ENCODE results near the gene ZC3H4.
A peak's percentile ranks its signal among the peaks of the same experiment; 100 is the strongest.

The ZC3H4 gene

DNA sequence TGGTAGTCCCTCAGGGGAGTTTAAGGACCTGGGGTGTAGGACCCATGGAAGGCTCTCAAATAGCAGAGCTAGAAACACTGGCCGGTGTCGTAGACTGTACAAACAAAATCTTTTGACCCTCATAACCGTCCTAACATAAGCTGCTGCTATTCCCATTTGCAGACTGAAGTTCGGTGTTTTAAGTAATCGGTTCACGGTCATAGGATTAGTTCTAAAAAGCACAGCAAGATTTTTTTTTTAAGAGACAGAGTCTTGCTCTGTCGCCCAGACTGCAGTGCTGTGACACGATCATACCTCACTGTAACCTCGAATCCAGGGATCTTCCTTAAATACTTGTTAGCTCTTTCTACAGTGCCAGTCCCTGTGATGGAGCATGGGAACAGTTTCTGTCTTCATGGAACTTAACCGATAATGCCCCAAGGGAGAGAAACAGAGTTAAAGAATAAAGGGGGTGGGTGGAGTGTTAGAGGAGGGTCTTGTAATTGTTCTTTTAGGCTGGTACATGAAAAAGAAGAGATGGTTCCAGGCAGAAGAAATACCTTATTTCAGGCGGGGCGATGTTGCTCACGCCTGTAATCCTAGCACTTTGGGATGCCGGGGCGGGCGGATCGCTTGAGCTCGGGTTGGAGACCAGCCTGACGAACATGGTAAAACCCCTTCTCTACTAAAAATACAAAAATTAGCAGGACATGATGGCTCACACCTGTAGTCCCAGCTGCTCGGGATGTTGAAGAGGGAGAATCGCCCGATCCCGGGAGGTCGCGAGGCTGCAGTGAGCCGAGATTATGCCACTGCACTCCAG lies 475 bp upstream of the ZC3H4 start:
- H3K27ac ChIP-seq (ENCODE audit: low read depth, low read length), result peak overlapping the region; percentile 95

GRCh38 chr19:47112166-47112996 lies 1.2 kb downstream of the ZC3H4 start:
- H3K27me3 ChIP-seq (ENCODE audit: control insufficient read depth, insufficient read depth, low read length), result no peaks in the 10 kb centered on the region
- H3K36me3 ChIP-seq (ENCODE audit: control insufficient read depth, insufficient read depth, low read length), result peaks cover 14% of the 10 kb centered on the region
- H3K4me1 ChIP-seq (ENCODE audit: control insufficient read depth, insufficient read depth, low read length), result peaks cover 36% of the 10 kb centered on the region
- H3K4me3 ChIP-seq (ENCODE audit: low read depth, low read length), result peak overlapping the region; percentile 87
- peak overlapping the region; percentile 93 for H3K9ac ChIP-seq (ENCODE audit: low read length)
- no peaks in the 10 kb centered on the region for H3K9me3 ChIP-seq (ENCODE audit: control insufficient read depth, insufficient read depth, low read depth, low read length)
- H3K27ac ChIP-seq (ENCODE audit: low read depth, low read length), result peak overlapping the region; percentile 100

More for the DNA sequence above, 475 bp upstream of the ZC3H4 start:
- no peaks in the 10 kb centered on the region for H3K9me3 ChIP-seq (ENCODE audit: control insufficient read depth, insufficient read depth, low read depth, low read length)
- H3K27me3 ChIP-seq (ENCODE audit: control insufficient read depth, insufficient read depth, low read length), result no peaks in the 10 kb centered on the region
- H3K4me1 ChIP-seq (ENCODE audit: control insufficient read depth, insufficient read depth, low read length), result peaks cover 19% of the 10 kb centered on the region
- H3K9ac ChIP-seq (ENCODE audit: low read length), result peak overlapping the region; percentile 93
- peak overlapping the region; percentile 87 for H3K4me3 ChIP-seq (ENCODE audit: low read depth, low read length)
- peaks cover 14% of the 10 kb centered on the region for H3K36me3 ChIP-seq (ENCODE audit: control insufficient read depth, insufficient read depth, low read length)

DNA sequence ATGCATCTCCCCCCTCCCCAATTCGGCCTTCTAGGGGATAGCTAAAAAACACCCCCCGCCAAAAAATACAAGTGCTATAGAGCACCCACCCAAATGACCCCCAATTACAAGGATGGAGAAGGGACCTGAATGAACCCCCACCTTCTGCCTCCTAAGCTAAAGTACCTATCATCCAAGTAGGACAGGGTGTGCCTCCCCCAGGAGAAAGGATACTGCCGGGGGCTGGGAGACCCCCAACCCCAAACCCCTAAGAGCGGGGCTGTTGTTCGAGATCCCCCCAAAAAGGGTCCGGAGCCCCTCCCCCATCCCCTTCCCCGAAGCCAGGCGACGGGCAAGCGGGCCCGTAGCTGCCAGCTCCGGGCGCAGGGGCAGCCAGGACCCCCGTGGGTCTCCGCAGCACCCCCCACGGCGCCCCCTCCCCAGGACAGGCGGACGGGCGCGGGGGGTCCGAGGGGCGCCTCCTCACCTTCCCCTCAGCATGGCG lies 1.9 kb downstream of the ZC3H4 start:
- peaks cover 43% of the 10 kb centered on the region for H3K4me1 ChIP-seq (ENCODE audit: control insufficient read depth, insufficient read depth, low read length)
- H3K9ac ChIP-seq (ENCODE audit: low read length), result peak overlapping the region; percentile 93
- H3K4me3 ChIP-seq (ENCODE audit: low read depth, low read length), result peak overlapping the region; percentile 87
- H3K9me3 ChIP-seq (ENCODE audit: control insufficient read depth, insufficient read depth, low read depth, low read length), result no peaks in the 10 kb centered on the region
- no peaks in the 10 kb centered on the region for H3K27me3 ChIP-seq (ENCODE audit: control insufficient read depth, insufficient read depth, low read length)
- peak overlapping the region; percentile 100 for H3K27ac ChIP-seq (ENCODE audit: low read depth, low read length)
- peaks cover 21% of the 10 kb centered on the region for H3K36me3 ChIP-seq (ENCODE audit: control insufficient read depth, insufficient read depth, low read length)

DNA sequence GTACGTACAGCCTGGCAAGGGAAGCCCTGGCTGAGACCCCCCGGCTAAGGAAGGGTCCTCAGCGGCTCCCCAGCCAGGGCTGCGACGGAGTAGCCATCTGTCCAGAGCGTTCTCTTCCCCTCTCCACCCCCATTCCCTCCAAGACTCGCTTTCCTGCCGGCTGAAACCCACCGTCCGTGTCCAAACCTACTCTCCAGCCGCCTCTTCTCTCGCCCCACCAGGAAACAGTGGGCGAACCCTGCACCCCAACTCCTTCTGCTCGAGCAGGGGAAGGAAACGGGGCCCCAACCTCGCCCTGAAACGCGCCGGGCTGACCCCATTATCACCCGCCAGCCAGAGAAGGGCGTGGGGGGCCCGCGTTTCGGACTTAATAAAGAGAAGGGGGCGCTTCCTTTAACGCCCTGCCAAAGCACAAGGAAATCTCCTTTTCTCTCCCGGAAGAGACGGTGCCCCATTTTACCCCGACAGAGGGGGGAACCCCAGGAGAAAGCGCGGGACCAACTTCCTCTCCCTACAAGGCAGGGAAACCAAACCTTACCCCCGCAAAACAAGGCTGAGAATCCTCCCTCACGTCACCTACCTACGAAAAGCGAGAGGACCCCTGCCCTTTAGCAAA lies 2.5 kb downstream of the ZC3H4 start:
- peaks cover 48% of the 10 kb centered on the region for H3K4me1 ChIP-seq (ENCODE audit: control insufficient read depth, insufficient read depth, low read length)
- peak overlapping the region; percentile 93 for H3K9ac ChIP-seq (ENCODE audit: low read length)
- no peaks in the 10 kb centered on the region for H3K9me3 ChIP-seq (ENCODE audit: control insufficient read depth, insufficient read depth, low read depth, low read length)
- peak overlapping the region; percentile 100 for H3K27ac ChIP-seq (ENCODE audit: low read depth, low read length)
- H3K27me3 ChIP-seq (ENCODE audit: control insufficient read depth, insufficient read depth, low read length), result no peaks in the 10 kb centered on the region
- H3K36me3 ChIP-seq (ENCODE audit: control insufficient read depth, insufficient read depth, low read length), result peaks cover 21% of the 10 kb centered on the region
- H3K4me3 ChIP-seq (ENCODE audit: low read depth, low read length), result peak overlapping the region; percentile 87

DNA sequence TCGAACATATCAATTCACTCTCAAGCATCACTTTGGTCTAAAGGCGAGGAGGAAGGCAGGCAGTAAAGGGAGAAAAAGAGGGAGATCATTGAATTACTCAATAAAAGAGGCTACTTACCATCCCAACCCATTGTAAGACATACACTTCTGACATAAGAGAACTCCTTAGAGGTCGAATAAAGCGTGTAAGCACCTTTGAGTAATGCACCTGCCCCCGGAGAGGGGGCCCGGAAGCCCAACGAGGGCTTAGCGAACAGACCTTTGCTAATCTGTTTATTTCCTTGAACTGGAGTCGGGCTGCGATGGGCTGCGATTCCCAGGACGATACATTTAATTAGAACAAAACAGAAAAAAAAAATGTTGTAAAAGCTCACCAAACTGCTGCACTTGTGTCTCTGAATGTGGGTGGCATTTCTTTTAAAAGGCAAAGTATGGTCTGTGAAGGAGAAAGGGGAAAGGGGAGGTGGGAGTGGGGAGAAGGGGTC lies 3.0 kb downstream of the ZC3H4 start:
- H3K27me3 ChIP-seq (ENCODE audit: control insufficient read depth, insufficient read depth, low read length), result no peaks in the 10 kb centered on the region
- H3K4me3 ChIP-seq (ENCODE audit: low read depth, low read length), result peak overlapping the region; percentile 87
- no peaks in the 10 kb centered on the region for H3K9me3 ChIP-seq (ENCODE audit: control insufficient read depth, insufficient read depth, low read depth, low read length)
- peak overlapping the region; percentile 100 for H3K27ac ChIP-seq (ENCODE audit: low read depth, low read length)
- H3K4me1 ChIP-seq (ENCODE audit: control insufficient read depth, insufficient read depth, low read length), result peaks cover 48% of the 10 kb centered on the region
- H3K36me3 ChIP-seq (ENCODE audit: control insufficient read depth, insufficient read depth, low read length), result peaks cover 24% of the 10 kb centered on the region
- peak overlapping the region; percentile 93 for H3K9ac ChIP-seq (ENCODE audit: low read length)

GRCh38 chr19:47109541-47110375 lies 3.8 kb downstream of the ZC3H4 start:
- Histone ChIP-seq H3K36me3 (ENCODE audit: control insufficient read depth, insufficient read depth, low read length) (peaks cover 31% of the 10 kb centered on the region), H3K9me3 (ENCODE audit: control insufficient read depth, insufficient read depth, low read depth, low read length) (no peaks in the 10 kb centered on the region), H3K4me1 (ENCODE audit: control insufficient read depth, insufficient read depth, low read length) (peaks cover 48% of the 10 kb centered on the region), H3K9ac (ENCODE audit: low read length) (peak overlapping the region; percentile 93), H3K27ac (ENCODE audit: low read depth, low read length) (peak overlapping the region; percentile 100), H3K27me3 (ENCODE audit: control insufficient read depth, insufficient read depth, low read length) (no peaks in the 10 kb centered on the region), H3K4me3 (ENCODE audit: low read depth, low read length) (peak overlapping the region; percentile 87)

GRCh38 chr19:47109177-47109540 lies 4.4 kb downstream of the ZC3H4 start:
- Histone ChIP-seq H3K27ac (ENCODE audit: low read depth, low read length) (peak overlapping the region; percentile 100), H3K4me1 (ENCODE audit: control insufficient read depth, insufficient read depth, low read length) (peaks cover 48% of the 10 kb centered on the region), H3K9ac (ENCODE audit: low read length) (peak overlapping the region; percentile 93), H3K4me3 (ENCODE audit: low read depth, low read length) (peak overlapping the region; percentile 87), H3K36me3 (ENCODE audit: control insufficient read depth, insufficient read depth, low read length) (peaks cover 33% of the 10 kb centered on the region), H3K27me3 (ENCODE audit: control insufficient read depth, insufficient read depth, low read length) (no peaks in the 10 kb centered on the region), H3K9me3 (ENCODE audit: control insufficient read depth, insufficient read depth, low read depth, low read length) (no peaks in the 10 kb centered on the region)

GRCh38 chr19:47107953-47108746 lies 5.4 kb downstream of the ZC3H4 start:
- peaks cover 33% of the 10 kb centered on the region for H3K36me3 ChIP-seq (ENCODE audit: control insufficient read depth, insufficient read depth, low read length)
- H3K9me3 ChIP-seq (ENCODE audit: control insufficient read depth, insufficient read depth, low read depth, low read length), result no peaks in the 10 kb centered on the region
- H3K9ac ChIP-seq (ENCODE audit: low read length), result peak overlapping the region; percentile 37
- H3K4me1 ChIP-seq (ENCODE audit: control insufficient read depth, insufficient read depth, low read length), result peaks cover 43% of the 10 kb centered on the region
- H3K27ac ChIP-seq (ENCODE audit: low read depth, low read length), result peak overlapping the region; percentile 100
- no peaks in the 10 kb centered on the region for H3K27me3 ChIP-seq (ENCODE audit: control insufficient read depth, insufficient read depth, low read length)
- H3K4me3 ChIP-seq (ENCODE audit: low read depth, low read length), result 0 out of 2 replicates have a peak overlapping the region, but pooled peaks have one; percentile 1

- Histone ChIP-seq H3K27me3 (ENCODE audit: control insufficient read depth, insufficient read depth, low read length) (no peaks in the 10 kb centered on the region), H3K9me3 (ENCODE audit: control insufficient read depth, insufficient read depth, low read depth, low read length) (no peaks in the 10 kb centered on the region), H3K36me3 (ENCODE audit: control insufficient read depth, insufficient read depth, low read length) (peaks cover 33% of the 10 kb centered on the region), H3K4me1 (ENCODE audit: control insufficient read depth, insufficient read depth, low read length) (peaks cover 45% of the 10 kb centered on the region), H3K4me3 (ENCODE audit: low read depth, low read length) (no peak overlapping the region), H3K9ac (ENCODE audit: low read length) (no peak overlapping the region), H3K27ac (ENCODE audit: low read depth, low read length) (0 out of 2 replicates have a peak overlapping the region, but pooled peaks have one; percentile 0)
Measured at GRCh38 chr19:47107202-47107952, 6.2 kb downstream of the ZC3H4 start.

Data from HUES6 (cell line).